Embryonic facial prominence (tissue), 1 donor: Measurements from ENCODE around the gene PKIB.
"Not testable (repeated sequence)": the region's sequence is repeated elsewhere in the genome, so short reads cannot be mapped to it uniquely, and the experiment has no call there.

Experiments used
- DNase-seq: peaks from one replicate; pipeline ENCODE4 v3.0.0-alpha.2; 2016; ENCODE audit errors: extremely low spot score

PKIB gene

GRCh38 chr6:122710908-122711635 lies 100.9 kb downstream of the PKIB start:
- DNase-seq: no peak

- DNase-seq: no peak
Measured at GRCh38 chr6:122712093-122712447, 101.9 kb downstream of the PKIB start.

- no peak for DNase-seq
Measured at GRCh38 chr6:122712448-122713137, 102.4 kb downstream of the PKIB start.

GRCh38 chr6:122713138-122713537 lies 102.9 kb downstream of the PKIB start:
- no peak for DNase-seq

GRCh38 chr6:122714059-122714458 lies 103.9 kb downstream of the PKIB start:
- DNase-seq: no peak

GRCh38 chr6:122715725-122716124 lies 105.5 kb downstream of the PKIB start:
- DNase-seq: no peak

GRCh38 chr6:122717350-122717749 lies 107.1 kb downstream of the PKIB start:
- DNase-seq: no peak

- DNase-seq: no peak
Measured at GRCh38 chr6:122718616-122719015, 108.4 kb downstream of the PKIB start.

GRCh38 chr6:122719176-122719575 lies 109.0 kb downstream of the PKIB start:
- DNase-seq: no peak

GRCh38 chr6:122722746-122723145 lies 112.5 kb downstream of the PKIB start:
- no peak for DNase-seq

GRCh38 chr6:122726649-122727048 lies 116.4 kb downstream of the PKIB start:
- DNase-seq: no peak

GRCh38 chr6:122727244-122727643 lies 117.0 kb downstream of the PKIB start:
- no peak for DNase-seq

- no peak for DNase-seq
Measured at GRCh38 chr6:122730334-122730733, 120.1 kb downstream of the PKIB start.

- no peak for DNase-seq
Measured at GRCh38 chr6:122730775-122731386, 120.7 kb downstream of the PKIB start.

GRCh38 chr6:122733259-122733658 lies 123.1 kb downstream of the PKIB start:
- no peak for DNase-seq

- no peak for DNase-seq
Measured at GRCh38 chr6:122734529-122735395, 124.6 kb downstream of the PKIB start.

GRCh38 chr6:122735582-122735981 lies 125.4 kb downstream of the PKIB start:
- DNase-seq: no peak

- DNase-seq: no peak
Measured at GRCh38 chr6:122736163-122736562, 126.0 kb downstream of the PKIB start.

- DNase-seq: no peak
Measured at GRCh38 chr6:122736616-122737015, 126.4 kb downstream of the PKIB start.

GRCh38 chr6:122740091-122740490 lies 129.9 kb downstream of the PKIB start:
- no peak for DNase-seq

- DNase-seq: no peak
Measured at GRCh38 chr6:122740936-122741335, 130.7 kb downstream of the PKIB start.

GRCh38 chr6:122744247-122744646 lies 134.0 kb downstream of the PKIB start:
- not testable (repeated sequence) for DNase-seq
